HepG2 (cell line): ENCODE results near the gene KCNJ14.

Experiments used
- CHD4 ChIP-seq: fragments of 200-600 bp; sonication (generic); IDR thresholded peaks from 2 replicates; pipeline ENCODE4 v1.7.0; 2017; ENCODE audit warnings: mild to moderate bottlenecking, low read length, borderline replicate concordance
- MYC ChIP-seq: sonication (generic); formaldehyde crosslinking; IDR thresholded peaks from 2 replicates; pipeline ENCODE4 v1.9.0; 2021; ENCODE audit warnings: missing genetic modification reagents, borderline replicate concordance
- SYNCRIP ChIP-seq: fragments of 200-400 bp; formaldehyde crosslinking; IDR thresholded peaks from 2 replicates; pipeline ENCODE4 v1.6.1; 2018; ENCODE audit warnings: mild to moderate bottlenecking, low read depth, low read length; ENCODE audit not compliant: insufficient read depth
- TF ChIP-seq, protein P1 (sequence below): sonication (generic); formaldehyde crosslinking; IDR thresholded peaks from 2 replicates; pipeline ENCODE4 v1.9.0; 2021; ENCODE audit warnings: missing genetic modification reagents, mild to moderate bottlenecking, borderline replicate concordance

GRCh38 chr19:48492925-48493717 lies 37.7 kb downstream of the KCNJ14 start:
- TF ChIP-seq CHD4 = no peak
- TF ChIP-seq SYNCRIP = no peak
- no peak for TF ChIP-seq MYC (CRISPR knock-in tag)
- TF ChIP-seq, protein P1, sequence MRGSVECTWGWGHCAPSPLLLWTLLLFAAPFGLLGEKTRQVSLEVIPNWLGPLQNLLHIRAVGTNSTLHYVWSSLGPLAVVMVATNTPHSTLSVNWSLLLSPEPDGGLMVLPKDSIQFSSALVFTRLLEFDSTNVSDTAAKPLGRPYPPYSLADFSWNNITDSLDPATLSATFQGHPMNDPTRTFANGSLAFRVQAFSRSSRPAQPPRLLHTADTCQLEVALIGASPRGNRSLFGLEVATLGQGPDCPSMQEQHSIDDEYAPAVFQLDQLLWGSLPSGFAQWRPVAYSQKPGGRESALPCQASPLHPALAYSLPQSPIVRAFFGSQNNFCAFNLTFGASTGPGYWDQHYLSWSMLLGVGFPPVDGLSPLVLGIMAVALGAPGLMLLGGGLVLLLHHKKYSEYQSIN (CRISPR knock-in tag) = no peak
